HEK293T (cell line): ENCODE measurements around the gene ZNF579.

Experiments used
- ARNT ChIP-seq: fragments of 450-650 bp; IDR thresholded peaks from 2 replicates; pipeline ENCODE4 v1.6.1; 2017; ENCODE audit warnings: mild to moderate bottlenecking
- BHLHE40 ChIP-seq: fragments of 450-650 bp; IDR thresholded peaks from 2 replicates; pipeline ENCODE4 v1.6.1; 2016; ENCODE audit warnings: mild to moderate bottlenecking, moderate library complexity, borderline replicate concordance
- ELF4 ChIP-seq: fragments of 450-650 bp; IDR thresholded peaks from 2 replicates; pipeline ENCODE4 v1.6.1; 2017; ENCODE audit warnings: antibody characterized with exemption
- FOXA1 ChIP-seq: fragments of 450-650 bp; IDR thresholded peaks from 2 replicates; pipeline ENCODE4 v1.6.1; 2016; ENCODE audit warnings: mild to moderate bottlenecking
- FOXM1 ChIP-seq: fragments of 450-650 bp; IDR thresholded peaks from 2 replicates; pipeline ENCODE4 v1.6.1; 2017; ENCODE audit warnings: mild to moderate bottlenecking, borderline replicate concordance
- HDGF ChIP-seq: fragments of 450-650 bp; IDR thresholded peaks from 2 replicates; pipeline ENCODE4 v1.6.1; 2017; ENCODE audit warnings: antibody characterized with exemption, borderline replicate concordance
- LEF1 ChIP-seq: fragments of 450-650 bp; IDR thresholded peaks from 2 replicates; pipeline ENCODE4 v1.6.1; 2017; ENCODE audit warnings: mild to moderate bottlenecking, borderline replicate concordance
- NFRKB ChIP-seq: fragments of 450-650 bp; IDR thresholded peaks from 2 replicates; pipeline ENCODE4 v1.6.1; 2016; ENCODE audit warnings: mild to moderate bottlenecking, moderate library complexity
- SP1 ChIP-seq: fragments of 450-650 bp; IDR thresholded peaks from 2 replicates; pipeline ENCODE4 v1.6.1; 2017
- SUZ12 ChIP-seq: fragments of 450-650 bp; IDR thresholded peaks from 2 replicates; pipeline ENCODE4 v1.6.1; 2016; ENCODE audit warnings: mild to moderate bottlenecking
- TARDBP ChIP-seq: fragments of 450-650 bp; IDR thresholded peaks from 2 replicates; pipeline ENCODE4 v1.6.1; 2016
- ZNF384 ChIP-seq: fragments of 450-650 bp; IDR thresholded peaks from 2 replicates; pipeline ENCODE4 v1.6.1; 2016
- TF ChIP-seq, protein P1 (sequence below): fragments of 450-650 bp; IDR thresholded peaks from 2 replicates; pipeline ENCODE4 v1.6.1; 2016

DNA sequence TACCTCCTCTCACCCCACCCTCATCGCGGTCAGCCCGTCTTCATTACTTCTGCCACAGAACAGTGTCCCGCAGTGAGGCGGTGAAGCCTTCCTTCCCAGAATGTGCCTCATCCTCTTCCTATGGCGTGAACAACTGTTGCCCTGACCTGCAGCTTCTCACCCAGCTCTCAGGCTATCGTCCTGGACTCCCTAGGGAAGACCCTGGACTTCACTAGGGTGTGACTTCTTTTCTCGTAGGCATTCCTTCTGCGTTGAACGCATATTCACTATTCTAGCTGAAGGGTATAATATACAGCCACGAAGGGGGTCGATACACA, 25.8 kb upstream of the ZNF579 start:
- TF ChIP-seq BHLHE40: no peak
- TF ChIP-seq FOXM1: no peak
- TF ChIP-seq ELF4: no peak
- TF ChIP-seq SP1: no peak
- TF ChIP-seq FOXA1: no peak
- no peak for TF ChIP-seq HDGF
- TF ChIP-seq SUZ12: no peak
- TF ChIP-seq ZNF384: no peak
- no peak for TF ChIP-seq TARDBP
- TF ChIP-seq ARNT: no peak
- TF ChIP-seq NFRKB: no peak
- TF ChIP-seq LEF1: no peak
- TF ChIP-seq, protein P1, sequence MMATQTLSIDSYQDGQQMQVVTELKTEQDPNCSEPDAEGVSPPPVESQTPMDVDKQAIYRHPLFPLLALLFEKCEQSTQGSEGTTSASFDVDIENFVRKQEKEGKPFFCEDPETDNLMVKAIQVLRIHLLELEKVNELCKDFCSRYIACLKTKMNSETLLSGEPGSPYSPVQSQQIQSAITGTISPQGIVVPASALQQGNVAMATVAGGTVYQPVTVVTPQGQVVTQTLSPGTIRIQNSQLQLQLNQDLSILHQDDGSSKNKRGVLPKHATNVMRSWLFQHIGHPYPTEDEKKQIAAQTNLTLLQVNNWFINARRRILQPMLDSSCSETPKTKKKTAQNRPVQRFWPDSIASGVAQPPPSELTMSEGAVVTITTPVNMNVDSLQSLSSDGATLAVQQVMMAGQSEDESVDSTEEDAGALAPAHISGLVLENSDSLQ: no peak
